Middle frontal gyrus (tissue), 1 donor: Measurements from ENCODE around the gene CSNK2B.
"Not testable (repeated sequence)": the region's sequence is repeated elsewhere in the genome, so short reads cannot be mapped to it uniquely, and the experiment has no call there.

Source experiments
- DNase-seq: peaks from one replicate; pipeline ENCODE4 v3.0.0-alpha.2; 2015; ENCODE audit warnings: low spot score; ENCODE audit errors: extremely low spot score

CSNK2B gene

GRCh38 chr6:31687860-31688693 lies 22.2 kb downstream of the CSNK2B start:
- DNase-seq = no peak

GRCh38 chr6:31689249-31690110 lies 23.6 kb downstream of the CSNK2B start:
- DNase-seq = no peak

GRCh38 chr6:31690231-31691077 lies 24.6 kb downstream of the CSNK2B start:
- no peak for DNase-seq

- DNase-seq = no peak
These were observed 25.2 kb downstream of the CSNK2B start for GRCh38 chr6:31691078-31691463.

- no peak for DNase-seq
These were observed 25.8 kb downstream of the CSNK2B start for GRCh38 chr6:31691564-31692108.

GRCh38 chr6:31692353-31692752 lies 26.5 kb downstream of the CSNK2B start:
- DNase-seq = no peak

GRCh38 chr6:31692886-31693285 lies 27.0 kb downstream of the CSNK2B start:
- no peak for DNase-seq

- no peak for DNase-seq
These were observed 27.7 kb downstream of the CSNK2B start for GRCh38 chr6:31693535-31693934.

GRCh38 chr6:31697555-31697954 lies 31.7 kb downstream of the CSNK2B start:
- no peak for DNase-seq

- DNase-seq = no peak
These were observed 35.0 kb downstream of the CSNK2B start for GRCh38 chr6:31700740-31701401.

GRCh38 chr6:31701666-31702404 lies 36.0 kb downstream of the CSNK2B start:
- no peak for DNase-seq

- DNase-seq = no peak
These were observed 36.5 kb downstream of the CSNK2B start for GRCh38 chr6:31702405-31702818.

GRCh38 chr6:31702819-31703716 lies 37.2 kb downstream of the CSNK2B start, which contains the start of gene ABHD16A:
Gene ABHD16A, minus strand, starts transcription at chr6:31703324. Its CDS starts 43 bp downstream, at chr6:31703281.
- peak; percentile 95 for DNase-seq

GRCh38 chr6:31705931-31706330 lies 40.1 kb downstream of the CSNK2B start:
- DNase-seq = no peak

- DNase-seq = no peak
These were observed 40.7 kb downstream of the CSNK2B start, which contains the start of gene LY6G6F for GRCh38 chr6:31706599-31706998. Gene LY6G6F, plus strand, starts transcription at chr6:31706866. Its CDS starts 41 bp downstream, at chr6:31706907.

- no peak for DNase-seq
These were observed 41.8 kb downstream of the CSNK2B start for GRCh38 chr6:31707701-31708100.

GRCh38 chr6:31708224-31708623 lies 42.3 kb downstream of the CSNK2B start:
- no peak for DNase-seq

GRCh38 chr6:31709157-31709556 lies 43.3 kb downstream of the CSNK2B start:
- not testable (repeated sequence) for DNase-seq
